Endodermal cell (in vitro differentiated cells): Measurements from ENCODE around the gene DOHH. TPM values are rescaled to one million over a fixed set of nuclear protein-coding genes. Genes with fewer than 3 reads are reported as not detected.

Experiments used
- DNase-seq: peaks from one replicate; pipeline ENCODE4 v3.0.0-alpha.2; 2017
- H3K27ac ChIP-seq: 2 replicates; pipeline ENCODE4 v1.5.1; 2013; ENCODE audit warnings: mild to moderate bottlenecking, low read depth, low read length, moderate library complexity
- H3K27me3 ChIP-seq: 2 replicates; pipeline ENCODE4 v1.6.1; 2013; ENCODE audit warnings: mild to moderate bottlenecking, low read length, moderate library complexity; ENCODE audit not compliant: insufficient read depth, control insufficient read depth, poor library complexity, severe bottlenecking
- H3K36me3 ChIP-seq: 2 replicates; pipeline ENCODE4 v1.7.0; 2013; ENCODE audit warnings: mild to moderate bottlenecking, low read length, moderate library complexity; ENCODE audit not compliant: control insufficient read depth, insufficient read depth
- H3K4me1 ChIP-seq: one replicate; pipeline ENCODE4 v1.7.0; 2013; ENCODE audit warnings: low read length; ENCODE audit not compliant: control insufficient read depth, insufficient read depth
- H3K4me3 ChIP-seq: 2 replicates; pipeline ENCODE4 v1.5.1; 2013; ENCODE audit warnings: mild to moderate bottlenecking, low read length, moderate library complexity
- H3K9ac ChIP-seq: 2 replicates; pipeline ENCODE4 v1.6.1; 2013; ENCODE audit warnings: mild to moderate bottlenecking, low read length, moderate library complexity; ENCODE audit not compliant: poor library complexity, severe bottlenecking; ENCODE audit errors: extremely low read depth
- H3K9me3 ChIP-seq: 2 replicates; pipeline ENCODE4 v1.6.1; 2013; ENCODE audit warnings: mild to moderate bottlenecking, low read length, moderate library complexity; ENCODE audit not compliant: control insufficient read depth
- H3K27ac Mint-ChIP-seq: 2 replicates; pipeline ENCODE4 v1.8.0; 2020; ENCODE audit warnings: mixed read lengths
- H3K27me3 Mint-ChIP-seq: 2 replicates; pipeline ENCODE4 v1.8.0; 2021; ENCODE audit warnings: mild to moderate bottlenecking, mixed read lengths; ENCODE audit not compliant: insufficient read depth
- H3K36me3 Mint-ChIP-seq: 2 replicates; pipeline ENCODE4 v1.8.0; 2020; ENCODE audit warnings: low read depth, mixed read lengths
- H3K4me1 Mint-ChIP-seq: 2 replicates; pipeline ENCODE4 v1.8.0; 2020; ENCODE audit warnings: mixed read lengths
- H3K4me3 Mint-ChIP-seq: 2 replicates; pipeline ENCODE4 v1.8.0; 2020; ENCODE audit warnings: mild to moderate bottlenecking, moderate library complexity, mixed read lengths
- H3K9me3 Mint-ChIP-seq: 2 replicates; pipeline ENCODE4 v1.8.0; 2020; ENCODE audit warnings: mild to moderate bottlenecking, mixed read lengths
- WGBS, 2 experiments: methylation state at CpG; one replicate each; pipeline versions ENCODE4 v1.1.5 to v1.1.7; 2013; ENCODE audit warnings: missing lambda C conversion rate in 2 of 2, mixed read lengths in 1 of 2; ENCODE audit not compliant: insufficient coverage in 1 of 2, insufficient read length in 1 of 2; 5-methylcytosine and 5-hydroxymethylcytosine counted together
- total RNA-seq, 2 donors: library from RNA; stranded (reverse); fragmentation: NEBNext Ultra II Directional in 1 of 2; extraction: Animal tissue kit (Norgen Biotek cat#: 25700) in 1 of 2; gene quantifications; 2 replicates in 1 of 2; 3 replicates in 1 of 2; pipeline ENCODE4 v1.2.1, GENCODE V29; 2021
- TF ChIP-seq, protein P1 (sequence below): fragments of 200-600 bp; sonication (generic); conservative IDR thresholded peaks from 2 replicates; pipeline ENCODE4 v1.5.0; 2021; ENCODE audit warnings: antibody characterized with exemption, mild to moderate bottlenecking

Gene DOHH
- total RNA-seq, 2 donors from 2014 or later: 13.4 to 14.3 TPM

DNA sequence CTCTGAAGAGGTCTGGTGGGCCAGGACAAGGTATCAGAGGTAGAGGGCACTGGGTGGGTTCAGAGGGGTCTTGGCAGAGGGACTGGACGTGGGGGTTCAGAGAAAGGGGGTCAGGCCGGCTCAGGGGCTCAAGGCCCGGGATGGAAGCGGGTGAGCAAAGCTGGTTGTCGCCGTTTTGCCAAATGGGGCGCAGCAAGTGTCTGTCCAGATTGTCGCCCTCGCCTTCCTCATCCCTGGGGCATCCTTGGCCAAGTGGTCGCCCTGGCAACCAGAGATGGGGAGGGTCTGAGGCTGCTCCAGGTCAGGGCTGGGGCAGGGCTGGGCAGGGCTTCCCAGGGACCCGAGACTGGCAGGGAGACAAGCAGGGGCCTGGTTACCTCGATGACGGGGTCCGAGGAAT lies 6.8 kb downstream of the DOHH start:
- Mint-ChIP-seq H3K36me3 (peaks cover 48% of the 10 kb centered on the region), H3K27me3 (no peaks in the 10 kb centered on the region), H3K4me1 (no peaks in the 10 kb centered on the region), H3K9me3 (no peaks in the 10 kb centered on the region), H3K27ac (no peak overlapping the region), H3K4me3 (no peak overlapping the region)
- H3K9me3 ChIP-seq: no peaks in the 10 kb centered on the region
- H3K4me3 ChIP-seq: no peak overlapping the region
- no peaks in the 10 kb centered on the region for H3K4me1 ChIP-seq
- 92 to 95% methylated on average over 4 to 14 of the region's 14 CpGs for WGBS, 2 experiments
- no peak for DNase-seq
- H3K9ac ChIP-seq: no peak overlapping the region
- TF ChIP-seq, protein P1, sequence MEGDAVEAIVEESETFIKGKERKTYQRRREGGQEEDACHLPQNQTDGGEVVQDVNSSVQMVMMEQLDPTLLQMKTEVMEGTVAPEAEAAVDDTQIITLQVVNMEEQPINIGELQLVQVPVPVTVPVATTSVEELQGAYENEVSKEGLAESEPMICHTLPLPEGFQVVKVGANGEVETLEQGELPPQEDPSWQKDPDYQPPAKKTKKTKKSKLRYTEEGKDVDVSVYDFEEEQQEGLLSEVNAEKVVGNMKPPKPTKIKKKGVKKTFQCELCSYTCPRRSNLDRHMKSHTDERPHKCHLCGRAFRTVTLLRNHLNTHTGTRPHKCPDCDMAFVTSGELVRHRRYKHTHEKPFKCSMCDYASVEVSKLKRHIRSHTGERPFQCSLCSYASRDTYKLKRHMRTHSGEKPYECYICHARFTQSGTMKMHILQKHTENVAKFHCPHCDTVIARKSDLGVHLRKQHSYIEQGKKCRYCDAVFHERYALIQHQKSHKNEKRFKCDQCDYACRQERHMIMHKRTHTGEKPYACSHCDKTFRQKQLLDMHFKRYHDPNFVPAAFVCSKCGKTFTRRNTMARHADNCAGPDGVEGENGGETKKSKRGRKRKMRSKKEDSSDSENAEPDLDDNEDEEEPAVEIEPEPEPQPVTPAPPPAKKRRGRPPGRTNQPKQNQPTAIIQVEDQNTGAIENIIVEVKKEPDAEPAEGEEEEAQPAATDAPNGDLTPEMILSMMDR: no peak
- H3K27ac ChIP-seq: no peak overlapping the region
- no peaks in the 10 kb centered on the region for H3K27me3 ChIP-seq
- peaks cover 23% of the 10 kb centered on the region for H3K36me3 ChIP-seq

DNA sequence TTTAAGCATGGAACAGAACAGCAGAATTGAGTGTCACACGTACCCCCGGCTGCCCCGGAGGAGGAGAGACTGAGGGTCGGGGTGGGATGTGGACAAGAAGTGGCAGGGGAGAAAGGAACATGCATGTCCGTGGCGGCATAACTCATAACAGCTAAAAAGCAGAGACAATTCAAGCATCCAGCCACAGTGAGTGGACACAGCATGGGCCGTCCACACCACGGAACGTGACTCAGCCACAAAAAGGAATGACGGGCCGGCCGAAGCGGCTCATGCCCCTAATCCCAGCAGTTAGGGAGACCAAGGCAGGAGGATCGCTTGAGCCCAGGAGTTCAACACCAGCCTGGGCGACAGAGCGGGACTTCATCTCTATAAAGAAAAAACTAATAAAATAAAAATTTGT lies 7.6 kb downstream of the DOHH start:
- peak overlapping the region; percentile 18 for H3K27ac Mint-ChIP-seq
- H3K4me3 Mint-ChIP-seq: no peak overlapping the region
- no peak for DNase-seq
- H3K27me3 ChIP-seq: no peaks in the 10 kb centered on the region
- no peak overlapping the region for H3K9ac ChIP-seq
- no peak overlapping the region for H3K4me3 ChIP-seq
- no peaks in the 10 kb centered on the region for H3K4me1 ChIP-seq
- H3K9me3 Mint-ChIP-seq: no peaks in the 10 kb centered on the region
- no peaks in the 10 kb centered on the region for H3K27me3 Mint-ChIP-seq
- H3K4me1 Mint-ChIP-seq: no peaks in the 10 kb centered on the region
- peaks cover 46% of the 10 kb centered on the region for H3K36me3 Mint-ChIP-seq
- 95 to 98% methylated on average over 9 to 16 of the region's 16 CpGs for WGBS, 2 experiments
- no peaks in the 10 kb centered on the region for H3K9me3 ChIP-seq
- H3K27ac ChIP-seq: no peak overlapping the region
- H3K36me3 ChIP-seq: peaks cover 23% of the 10 kb centered on the region
- TF ChIP-seq, protein P1: no peak

DNA sequence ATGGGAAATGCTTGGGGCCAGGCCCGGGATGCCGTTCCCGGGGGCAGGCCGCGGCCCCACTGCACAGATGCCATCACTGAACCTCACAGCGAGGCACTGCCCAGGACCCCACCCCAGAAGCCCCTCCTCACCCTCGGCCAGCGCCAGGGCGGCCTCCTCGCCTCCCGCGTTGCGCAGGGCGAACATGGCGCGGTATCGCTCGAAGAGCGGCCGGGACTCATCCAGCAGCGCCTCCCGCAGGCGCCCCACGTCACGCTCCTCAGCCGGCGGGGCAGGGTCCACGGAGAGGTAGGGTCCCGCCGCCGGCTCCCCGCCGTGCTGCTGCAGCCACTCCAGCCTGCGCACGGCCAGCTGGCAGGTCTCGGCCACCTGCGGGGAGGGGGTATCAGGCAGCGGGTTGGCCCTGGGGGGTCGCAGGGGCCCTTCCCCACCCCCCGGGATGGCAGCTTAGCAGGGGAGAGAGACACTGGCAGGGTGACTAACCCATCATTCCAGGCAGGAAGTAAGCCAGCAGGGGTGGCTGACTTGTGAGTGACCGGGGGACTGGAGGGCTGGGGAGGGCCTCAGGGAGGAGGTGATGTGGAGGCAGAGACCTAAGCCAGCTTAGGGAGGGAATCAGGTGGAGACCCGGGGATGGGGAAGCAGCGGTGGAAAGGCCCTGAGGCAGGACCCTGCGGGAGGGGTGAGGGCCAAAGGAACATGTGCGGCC lies 8.2 kb downstream of the DOHH start:
- peak overlapping the region; percentile 18 for H3K27ac Mint-ChIP-seq
- Histone ChIP-seq H3K9me3 (no peaks in the 10 kb centered on the region), H3K4me3 (no peak overlapping the region), H3K4me1 (no peaks in the 10 kb centered on the region), H3K27me3 (no peaks in the 10 kb centered on the region), H3K9ac (no peak overlapping the region), H3K27ac (no peak overlapping the region), H3K36me3 (peaks cover 18% of the 10 kb centered on the region)
- no peak overlapping the region for H3K4me3 Mint-ChIP-seq
- H3K4me1 Mint-ChIP-seq: no peaks in the 10 kb centered on the region
- DNase-seq: peak; percentile 61
- 94 to 96% methylated on average over 35 to 45 of the region's 45 CpGs for WGBS, 2 experiments
- H3K9me3 Mint-ChIP-seq: no peaks in the 10 kb centered on the region
- no peaks in the 10 kb centered on the region for H3K27me3 Mint-ChIP-seq
- TF ChIP-seq, protein P1: no peak
- peaks cover 43% of the 10 kb centered on the region for H3K36me3 Mint-ChIP-seq
